ENCODE results near the gene EDDM13.
"Not testable (repeated sequence)": the region's sequence is repeated elsewhere in the genome, so short reads cannot be mapped to it uniquely, and the experiment has no call there.

Gene EDDM13, protein sequence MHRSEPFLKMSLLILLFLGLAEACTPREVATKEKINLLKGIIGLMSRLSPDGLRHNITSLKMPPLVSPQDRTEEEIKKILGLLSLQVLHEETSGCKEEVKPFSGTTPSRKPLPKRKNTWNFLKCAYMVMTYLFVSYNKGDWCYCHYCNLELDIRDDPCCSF

DNA sequence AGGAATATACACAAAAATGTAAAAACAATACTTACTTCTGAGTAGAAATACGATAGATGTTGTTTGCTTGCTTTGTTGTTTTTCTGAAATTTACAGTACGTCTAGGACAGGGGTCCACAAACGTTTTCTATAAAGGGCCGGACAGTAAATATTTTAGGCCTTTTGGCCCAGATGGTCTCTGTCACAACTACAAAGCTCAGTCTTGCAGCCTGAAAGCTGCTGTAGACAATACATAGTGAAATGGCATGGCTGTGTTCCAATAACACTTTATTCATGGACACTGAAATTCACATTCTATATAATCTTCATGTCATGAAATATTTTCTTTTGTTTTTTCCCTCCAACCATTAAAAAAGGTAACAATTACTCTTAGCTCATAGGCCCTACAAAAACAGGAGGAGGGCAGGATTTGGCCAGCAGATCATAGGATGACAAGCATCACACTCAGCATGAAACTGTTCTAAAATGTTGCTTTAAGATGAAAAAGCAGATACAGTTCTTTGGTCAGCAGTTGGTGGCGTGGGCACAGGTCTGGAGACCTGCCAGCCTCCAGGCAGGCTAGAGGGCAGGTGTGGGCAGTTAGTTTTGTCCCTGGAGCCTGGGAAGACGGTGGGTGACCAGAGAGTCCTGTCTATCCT is at the start of gene EDDM13:
TSS of gene EDDM13 (plus strand) at position 588 of the 638 bp plus-strand sequence. CDS start 87 bp downstream, outside the sequence.
- DNase-seq = no peak

DNA sequence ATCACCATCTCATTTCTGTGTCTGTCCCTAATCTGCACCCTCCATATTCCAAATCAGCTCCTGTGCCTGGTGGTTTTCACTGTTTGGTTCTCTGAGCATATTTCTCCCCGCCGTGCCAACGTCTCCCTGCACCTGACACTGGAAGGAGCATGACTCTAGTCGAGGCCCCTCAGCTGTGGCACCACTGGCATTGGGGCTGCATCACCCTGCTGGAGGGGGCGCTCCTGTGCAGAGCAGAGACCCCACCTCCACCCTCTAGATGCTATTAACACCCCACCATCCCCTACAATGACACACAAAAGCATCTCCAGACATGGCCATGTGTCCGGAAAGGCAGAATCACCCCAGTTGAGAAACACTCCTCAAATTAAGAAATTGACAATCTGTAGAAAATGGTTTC is 49.6 kb upstream of the EDDM13 start:
- DNase-seq = no peak

DNA sequence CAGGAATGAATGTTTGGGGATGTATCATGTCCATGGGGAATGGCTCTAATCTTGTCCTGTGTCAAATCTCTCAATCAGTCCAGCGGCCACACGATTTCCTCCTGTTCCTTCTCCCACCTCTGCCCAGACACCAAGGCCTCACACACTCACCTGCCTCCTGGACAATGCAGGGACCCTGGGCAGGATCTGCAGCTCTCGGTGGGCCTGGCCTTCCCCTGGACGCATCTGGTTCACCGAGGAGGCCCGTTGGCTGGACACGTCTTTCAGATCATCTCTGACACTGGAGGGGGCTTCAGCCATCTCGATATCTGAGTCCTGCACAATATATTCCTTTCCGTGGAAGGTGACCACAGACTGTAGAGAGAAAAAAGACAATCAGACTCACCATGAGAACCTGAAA is 49.1 kb upstream of the EDDM13 start:
- DNase-seq = no peak

DNA sequence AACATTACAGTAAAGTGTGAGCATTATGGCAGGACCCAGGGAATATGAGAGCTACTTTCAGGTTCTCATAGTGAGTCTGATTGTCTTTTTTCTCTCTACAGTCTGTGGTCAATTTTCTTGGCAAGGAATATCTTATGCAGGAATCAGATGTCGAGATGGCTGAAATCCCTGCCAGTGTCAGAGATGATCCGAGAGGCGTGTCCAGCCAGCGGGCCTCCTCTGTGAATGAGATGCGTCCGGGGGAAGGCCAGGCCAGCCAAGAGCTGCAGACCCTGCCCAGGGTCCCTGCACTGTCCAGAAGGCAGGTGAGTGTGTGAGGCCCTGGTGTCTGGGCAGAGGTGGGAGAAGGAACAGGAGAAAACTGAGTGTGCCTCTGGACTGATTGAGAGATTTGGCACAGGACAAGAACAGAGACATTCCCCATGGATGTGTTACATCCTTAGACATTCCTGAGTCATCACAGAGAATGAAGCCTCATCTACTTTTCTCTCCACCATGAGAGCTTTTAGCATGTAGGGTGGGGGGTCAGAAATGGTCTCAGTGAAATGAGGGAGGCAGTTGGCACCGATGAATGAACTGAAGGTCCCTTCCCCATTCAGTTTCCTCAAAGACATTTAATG is 27.3 kb upstream of the EDDM13 start:
- DNase-seq = no peak

DNA sequence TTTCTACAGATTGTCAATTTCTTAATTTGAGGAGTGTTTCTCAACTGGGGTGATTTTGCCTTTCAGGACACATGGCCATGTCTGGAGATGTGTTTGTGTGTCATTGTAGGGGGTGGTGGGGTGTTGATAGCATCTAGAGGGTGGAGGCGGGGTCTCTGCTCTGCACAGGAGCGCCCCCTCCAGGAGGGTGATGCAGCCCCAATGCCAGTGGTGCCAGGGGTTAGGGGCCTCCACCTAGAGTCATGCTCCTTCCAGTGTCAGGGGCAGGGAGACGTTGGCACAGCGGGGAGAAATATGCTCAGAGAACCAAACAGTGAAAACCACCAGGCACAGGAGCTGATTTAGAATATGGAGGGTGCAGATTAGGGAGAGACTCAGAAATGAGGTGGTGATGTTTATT is 26.8 kb upstream of the EDDM13 start:
- DNase-seq = not testable (repeated sequence)

DNA sequence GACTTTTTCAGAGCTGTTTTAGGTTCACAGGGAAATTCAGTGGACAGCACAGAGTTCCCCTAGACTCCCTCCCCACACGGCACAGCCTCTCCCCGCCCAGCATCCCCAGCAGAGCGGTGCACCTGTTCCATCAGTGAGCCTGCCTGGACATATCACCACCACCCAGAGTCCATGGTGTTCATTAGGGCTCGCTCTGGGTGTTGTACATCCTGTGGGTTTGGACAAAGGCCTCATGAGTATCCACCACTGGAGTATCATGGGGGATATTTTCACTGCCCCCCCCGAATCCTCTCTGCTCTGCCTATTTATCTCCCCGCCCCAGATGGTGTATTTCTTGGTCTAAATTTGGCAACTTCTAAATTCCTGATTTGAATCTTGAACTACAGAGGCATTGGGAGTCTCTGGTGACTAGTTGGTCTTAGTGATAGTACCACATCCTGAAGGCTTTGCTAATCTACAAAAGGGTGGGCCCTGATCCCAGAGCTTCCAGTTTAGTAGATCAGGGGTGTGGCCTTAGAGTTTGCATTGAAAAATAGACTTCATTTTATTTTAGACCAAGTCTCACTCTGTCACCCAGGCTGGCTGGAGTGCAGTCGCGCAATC is 23.7 kb upstream of the EDDM13 start:
- not testable (repeated sequence) for DNase-seq

DNA sequence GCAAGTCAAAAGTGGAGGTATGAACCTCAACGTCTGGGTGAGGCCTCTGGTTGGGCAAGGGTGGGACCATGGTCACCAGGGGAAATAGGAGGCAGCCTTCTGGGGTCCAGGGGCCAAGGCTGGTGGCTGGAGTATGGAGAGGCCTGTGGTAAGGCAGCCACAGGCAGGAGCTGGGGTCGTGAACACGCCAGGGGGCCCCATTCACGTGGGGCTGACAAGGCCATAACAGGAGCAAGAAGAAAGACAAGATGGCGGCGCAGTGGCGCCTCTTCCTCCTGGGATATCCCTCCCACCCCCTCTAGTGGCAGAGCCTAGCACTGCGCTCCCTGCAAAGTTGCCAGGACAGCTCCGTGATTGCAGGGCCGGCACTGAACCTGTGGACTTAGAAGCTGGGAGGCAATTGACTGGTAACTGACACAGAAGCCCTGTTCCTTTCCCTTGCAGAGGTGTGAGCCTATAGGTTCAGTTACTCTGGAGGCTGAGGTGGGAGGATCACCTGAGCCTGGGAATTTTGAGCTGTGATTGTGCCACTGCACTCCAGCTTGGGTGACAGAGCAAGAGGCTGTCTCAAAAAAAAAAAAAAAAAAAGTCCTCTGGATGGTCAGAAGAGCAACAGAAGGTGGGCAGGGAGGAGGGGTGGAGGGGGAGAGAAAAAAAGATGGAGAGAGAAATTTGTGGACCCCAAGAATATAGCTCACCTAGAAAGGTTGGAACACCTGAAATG is 19.7 kb upstream of the EDDM13 start:
- DNase-seq = peak; percentile 66 to 73

DNA sequence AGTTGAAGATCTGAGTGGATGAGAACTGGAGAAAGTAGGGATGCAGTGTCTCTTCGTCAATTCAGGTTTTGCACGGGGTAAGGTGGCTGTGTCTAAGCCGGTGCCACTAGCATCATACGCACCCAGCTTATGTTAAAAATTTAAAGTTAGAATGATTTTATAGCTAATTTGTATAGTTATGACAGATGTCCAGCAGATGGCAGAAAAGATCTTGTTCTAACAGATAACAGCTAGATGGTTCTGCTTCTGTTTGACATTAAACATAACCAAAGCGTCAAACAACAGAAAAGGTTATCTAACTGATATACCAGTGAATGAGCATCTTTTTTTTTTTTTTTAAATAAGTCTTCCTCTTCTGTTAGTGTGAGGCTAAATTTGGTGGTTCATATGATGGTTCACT is 18.8 kb upstream of the EDDM13 start:
- DNase-seq = peak in 1 of 2 donors; percentile 60

DNA sequence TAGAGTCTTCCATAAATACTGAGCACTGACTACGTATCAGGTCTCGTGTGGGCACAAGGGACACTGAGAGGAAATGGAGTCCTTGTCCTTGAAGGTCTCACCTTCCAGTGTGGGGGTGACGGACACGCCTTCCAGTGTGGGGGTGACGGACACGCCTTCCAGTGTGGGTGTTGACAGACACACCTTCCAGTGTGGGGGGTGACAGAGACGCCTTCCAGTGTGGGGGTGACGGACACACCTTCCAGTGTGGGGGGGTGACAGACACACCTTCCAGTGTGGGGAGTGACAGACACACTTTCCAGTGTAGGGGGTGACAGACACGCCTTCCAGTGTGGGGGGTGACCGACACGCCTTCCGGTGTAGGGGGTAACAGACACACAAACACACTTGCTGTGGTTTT is 14.3 kb upstream of the EDDM13 start:
- no peak for DNase-seq

DNA sequence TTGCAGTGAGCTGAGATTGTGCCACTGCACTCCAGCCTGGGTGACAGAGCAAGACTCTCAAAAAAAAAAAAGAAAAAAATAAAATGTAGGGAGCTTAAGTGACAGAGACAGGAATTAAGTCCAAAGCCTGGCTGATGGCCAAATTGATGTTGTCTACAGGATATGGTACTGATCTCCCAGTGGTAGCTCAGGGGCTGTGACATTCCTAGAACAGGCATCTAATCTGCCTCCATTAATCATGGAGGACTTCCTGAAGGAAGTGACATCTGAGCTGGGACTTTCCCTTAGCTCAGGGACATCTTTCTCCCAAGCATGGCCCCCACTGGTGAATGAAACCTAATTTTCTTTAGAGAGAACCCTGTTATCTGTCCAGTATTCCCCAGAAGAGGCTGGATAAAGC is 11.4 kb upstream of the EDDM13 start:
- no peak for DNase-seq

DNA sequence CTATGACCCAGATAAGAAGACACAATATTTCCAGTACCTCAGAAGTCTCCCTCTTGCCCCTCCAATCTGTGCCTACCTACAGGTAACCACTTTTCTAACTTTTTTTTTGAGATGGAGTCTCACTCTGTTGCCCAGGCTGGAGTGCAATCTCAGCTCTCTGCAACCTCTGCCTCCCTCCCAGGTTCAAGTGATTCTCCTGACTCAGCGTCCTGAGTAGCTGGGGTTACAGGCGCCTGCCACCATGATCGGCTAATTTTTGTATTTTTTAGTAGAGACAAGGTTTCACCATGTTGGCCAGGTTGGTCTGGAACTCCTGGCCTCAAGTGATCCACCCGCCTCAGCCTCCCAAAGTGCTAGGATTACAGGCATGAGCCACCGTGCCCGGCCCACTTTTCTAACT is 10.6 kb upstream of the EDDM13 start:
- DNase-seq = not testable (repeated sequence)

DNA sequence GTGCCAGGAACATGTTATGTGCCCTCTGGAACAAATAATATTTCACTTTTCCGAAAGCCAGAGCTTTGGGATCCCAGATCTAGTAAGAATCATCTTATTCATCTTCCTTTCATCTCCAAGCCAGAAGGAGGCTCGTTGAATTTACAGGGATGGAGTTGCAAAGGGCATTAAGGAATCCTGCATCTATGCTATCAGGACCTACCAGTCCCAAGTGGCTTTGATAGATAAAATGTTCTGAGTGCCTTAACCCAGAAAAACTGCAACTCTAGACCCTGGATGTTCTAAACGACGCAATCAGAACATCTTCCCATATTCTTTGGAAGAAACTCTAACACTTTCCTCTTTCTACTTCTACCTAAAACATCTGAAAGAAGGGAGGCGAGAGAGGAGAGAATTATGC is 9.2 kb upstream of the EDDM13 start:
- DNase-seq = no peak

DNA sequence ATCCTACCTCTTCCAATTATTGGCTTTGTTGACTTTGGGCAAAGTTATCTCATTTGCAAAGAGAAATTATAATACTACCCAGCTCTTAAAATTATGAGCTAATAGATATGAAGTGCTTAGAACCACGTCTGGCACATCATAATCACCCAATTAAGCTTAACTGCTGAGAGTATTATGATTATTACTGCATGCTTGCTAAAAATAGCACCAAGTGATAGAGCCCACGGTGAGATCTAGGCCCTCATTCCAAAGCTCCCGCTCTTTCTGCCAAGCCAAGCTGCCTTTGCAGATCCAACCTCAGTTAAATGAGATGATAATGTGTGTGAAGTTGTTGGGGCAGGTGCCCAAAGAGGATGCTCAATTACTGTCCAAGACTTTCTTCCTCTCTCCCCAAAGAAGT is 6.5 kb upstream of the EDDM13 start:
- no peak for DNase-seq

DNA sequence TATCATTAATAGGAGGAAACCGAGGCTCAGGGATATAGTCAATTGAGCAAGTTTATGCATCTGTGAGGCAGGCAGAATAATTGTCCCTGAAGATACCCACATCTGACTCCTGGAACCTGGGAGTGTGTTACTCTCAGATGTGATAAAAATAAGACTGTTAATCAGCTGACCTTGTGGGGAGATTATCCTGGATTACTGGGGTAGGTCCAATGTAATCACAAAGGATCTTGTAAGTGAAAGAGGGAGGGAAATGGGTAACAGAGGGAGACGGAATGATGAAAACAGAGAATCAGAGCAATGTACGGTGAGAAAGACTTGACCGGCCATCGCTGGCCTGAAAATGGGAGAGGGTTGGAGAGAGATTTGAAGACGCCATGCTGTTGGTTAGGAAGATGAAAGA is 3.2 kb upstream of the EDDM13 start:
- no peak for DNase-seq

DNA sequence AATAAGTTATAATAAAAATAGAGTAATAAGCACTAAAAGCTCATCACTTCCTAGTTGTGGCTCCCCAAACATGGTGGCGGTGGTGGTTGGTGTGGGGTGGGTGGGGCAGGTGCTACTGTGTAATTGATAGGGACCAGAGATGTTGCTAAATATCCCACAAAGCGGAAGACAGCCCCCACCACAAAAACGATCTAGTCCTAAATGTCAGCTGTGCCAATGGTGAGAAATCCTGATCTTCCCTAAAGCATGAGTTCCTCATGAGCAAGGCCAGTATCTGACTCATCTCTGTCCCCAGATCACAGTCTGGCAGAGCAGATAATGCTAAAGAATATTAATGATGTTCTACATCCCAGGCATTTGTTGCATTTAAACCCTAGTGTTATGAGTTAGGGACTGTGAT is 1.9 kb upstream of the EDDM13 start:
- peak; percentile 14 to 59 for DNase-seq

DNA sequence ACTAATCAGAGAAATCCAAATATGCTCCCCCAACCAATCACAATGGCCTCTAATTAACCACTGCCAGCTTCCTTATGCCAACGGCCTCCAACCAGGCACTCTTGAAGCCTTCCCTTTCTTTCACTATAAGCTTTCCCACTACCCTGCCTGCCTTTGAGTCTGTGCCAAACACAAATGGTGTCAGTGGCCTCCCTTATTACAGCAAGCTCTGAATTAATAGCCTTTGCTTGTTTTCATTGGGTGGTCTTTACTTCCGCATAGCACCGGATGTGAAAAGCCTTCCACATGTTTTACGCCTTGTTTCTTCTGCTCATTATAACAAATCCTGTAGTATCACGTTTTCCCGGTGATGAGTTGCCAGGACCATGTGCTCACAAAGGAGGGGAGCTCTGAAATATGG is 1.4 kb upstream of the EDDM13 start:
- DNase-seq = no peak

DNA sequence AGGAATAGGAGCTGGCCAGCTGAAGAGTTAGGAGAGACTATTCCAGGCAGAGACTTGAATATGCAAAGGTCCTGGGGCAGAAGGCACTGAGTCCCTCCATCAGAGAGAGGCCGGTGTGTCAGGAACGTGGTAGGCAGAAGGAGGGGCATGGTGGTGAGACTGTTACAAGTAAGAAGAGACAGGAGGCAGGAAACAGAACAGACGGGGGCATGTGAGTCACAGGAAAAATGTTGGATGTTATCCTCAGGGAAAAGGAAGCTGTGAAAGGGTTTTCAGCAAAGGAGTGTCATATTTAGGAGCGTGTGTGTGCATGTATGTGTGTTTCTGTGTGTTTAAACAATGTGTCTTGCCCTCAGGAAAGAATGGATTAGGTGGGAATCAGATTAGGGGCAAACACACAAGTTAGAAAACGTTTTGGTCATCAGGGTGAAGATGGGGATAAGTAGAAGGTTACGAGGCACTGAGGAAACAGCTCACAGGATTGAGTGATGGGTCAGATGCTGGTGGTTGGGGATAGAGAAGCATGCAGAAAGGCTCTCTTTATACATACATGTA is 1.1 kb downstream of the EDDM13 start:
- no peak for DNase-seq

DNA sequence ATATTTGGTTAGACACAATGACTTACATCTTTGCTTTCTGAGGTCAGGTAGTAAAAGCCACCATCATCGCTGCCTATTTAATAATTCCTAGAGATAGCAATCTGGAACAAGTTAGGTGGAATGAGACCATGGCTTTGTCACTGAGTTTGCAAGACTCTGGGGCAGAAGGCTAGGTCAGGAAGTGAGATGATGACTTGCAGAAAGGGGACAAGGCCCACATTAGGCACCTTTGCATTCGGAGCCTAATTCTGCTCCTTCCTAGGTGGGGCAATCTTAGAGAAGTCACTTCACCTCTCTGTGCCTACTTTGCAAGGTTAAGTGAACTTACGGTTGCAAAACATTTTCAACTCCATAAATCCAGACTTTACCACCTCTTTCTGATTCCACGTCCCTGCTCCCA is 10.3 kb downstream of the EDDM13 start:
- no peak for DNase-seq

DNA sequence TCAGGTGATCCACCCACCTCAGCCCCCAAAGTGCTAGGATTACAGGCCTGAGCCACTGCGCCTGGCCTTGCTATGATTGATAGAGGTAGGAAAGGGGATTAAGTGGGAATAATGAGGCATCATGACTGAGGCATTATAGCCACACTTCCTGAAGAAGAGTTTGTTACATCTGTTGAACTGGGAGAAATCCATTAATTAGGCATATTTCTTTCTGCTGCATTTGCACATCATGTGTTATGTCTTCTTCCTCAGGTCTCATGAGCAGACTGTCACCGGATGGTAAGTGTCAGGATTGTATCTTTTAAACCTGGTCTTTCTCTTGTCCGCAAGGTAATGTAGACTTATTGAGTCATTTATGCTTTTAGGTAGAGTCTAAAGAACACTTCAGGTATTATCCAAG is 12.2 kb downstream of the EDDM13 start:
- DNase-seq = no peak

DNA sequence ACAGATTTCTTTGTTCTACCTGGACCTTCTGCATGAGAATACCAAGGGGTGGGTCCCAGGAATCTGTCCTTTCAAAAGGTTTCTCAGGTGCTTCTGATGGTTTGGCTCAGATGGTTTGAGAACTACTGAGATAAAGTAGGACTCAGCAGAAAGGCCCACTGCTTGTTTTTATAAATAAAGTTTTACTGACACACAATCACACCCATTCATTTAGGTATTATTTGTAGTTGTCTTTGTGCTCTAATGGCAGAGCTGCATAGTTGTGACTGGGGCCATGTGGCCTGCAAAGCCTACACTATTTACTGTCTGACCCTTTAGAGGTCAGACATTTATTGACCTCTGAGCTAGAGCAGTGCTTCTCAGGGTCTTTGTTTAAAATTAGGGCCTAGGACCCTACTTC is 17.6 kb downstream of the EDDM13 start:
- DNase-seq = no peak

DNA sequence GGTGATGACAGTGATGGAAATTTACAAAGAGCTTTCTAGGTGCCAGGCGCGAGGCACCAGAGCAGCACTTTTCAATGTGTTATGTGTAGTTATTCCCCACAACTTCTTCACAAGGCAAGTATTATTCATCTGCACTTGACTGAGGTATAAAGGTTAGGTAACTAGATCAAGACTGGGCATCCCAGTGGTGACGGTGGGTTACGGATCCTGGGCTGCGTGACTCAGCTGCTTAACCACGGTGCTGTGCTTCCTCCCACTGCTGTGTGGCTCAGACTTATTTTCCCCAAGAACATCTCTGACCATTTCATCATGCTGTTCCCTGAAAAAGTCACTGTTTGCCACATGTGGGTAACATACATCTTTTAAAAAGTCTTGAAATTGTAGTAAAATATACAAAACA is 19.3 kb downstream of the EDDM13 start:
- DNase-seq = no peak

DNA sequence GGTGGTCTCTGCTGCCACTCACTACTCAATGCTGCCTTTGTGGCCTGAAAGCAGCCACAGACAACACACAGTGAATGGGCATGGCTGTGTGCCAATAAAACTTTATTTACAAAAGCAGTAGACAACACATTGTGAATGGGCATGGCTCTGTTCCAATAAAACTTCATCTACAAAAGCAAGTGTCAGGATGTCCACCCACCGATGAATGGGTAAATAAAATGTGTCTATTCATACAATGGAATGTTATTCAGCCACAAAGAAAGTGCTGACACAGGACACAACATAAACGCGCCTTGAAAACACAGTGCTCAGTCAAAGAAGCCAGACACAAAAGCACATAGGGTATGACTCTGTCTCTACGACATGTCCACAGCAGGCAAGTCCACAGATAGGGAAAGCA is 22.0 kb downstream of the EDDM13 start:
- DNase-seq = no peak
